Smooth muscle cell (in vitro differentiated cells): Measurements from ENCODE around the gene USP43. TPM values are rescaled to one million over a fixed set of nuclear protein-coding genes. Genes with fewer than 3 reads are reported as not detected.

Experiments used
- DNase-seq: peaks from one replicate; lab custom pipeline; 2025; ENCODE audit not compliant: unreplicated experiment; lab: John Stamatoyannopoulos, UW
- H2AFZ ChIP-seq: fragments of 200-600 bp; sonication (generic); 2 replicates; pipeline ENCODE4 v1.6.0; 2016; ENCODE audit warnings: antibody characterized with exemption, low read depth, mild to moderate bottlenecking
- H3F3A ChIP-seq: fragments of 200-600 bp; sonication (generic); 2 replicates; pipeline ENCODE4 v1.6.0; 2017; ENCODE audit warnings: antibody characterized with exemption, low read depth
- H3K27ac ChIP-seq: fragments of 200-600 bp; sonication (generic); 2 replicates; pipeline ENCODE4 v1.5.1; 2016; ENCODE audit warnings: low read depth, mild to moderate bottlenecking
- H3K27me3 ChIP-seq: fragments of 200-600 bp; sonication (generic); 2 replicates; pipeline ENCODE4 v1.6.1; 2016; ENCODE audit warnings: low read depth, mild to moderate bottlenecking
- H3K36me3 ChIP-seq: fragments of 200-600 bp; sonication (generic); 2 replicates; pipeline ENCODE4 v1.5.1; 2016; ENCODE audit warnings: low read depth
- H3K4me1 ChIP-seq: fragments of 200-600 bp; sonication (generic); 2 replicates; pipeline ENCODE4 v1.5.1; 2016; ENCODE audit warnings: low read depth
- H3K4me2 ChIP-seq: fragments of 200-600 bp; sonication (generic); 2 replicates; pipeline ENCODE4 v1.6.0; 2016; ENCODE audit warnings: mild to moderate bottlenecking
- H3K4me3 ChIP-seq: fragments of 200-600 bp; sonication (generic); 2 replicates; pipeline ENCODE4 v1.5.1; 2016; ENCODE audit warnings: mild to moderate bottlenecking
- H3K79me2 ChIP-seq: fragments of 200-600 bp; sonication (generic); 2 replicates; pipeline ENCODE4 v1.6.0; 2016; ENCODE audit warnings: low read depth, mild to moderate bottlenecking
- H3K9ac ChIP-seq: fragments of 200-600 bp; sonication (generic); 2 replicates; pipeline ENCODE4 v1.6.0; 2016; ENCODE audit warnings: low read depth
- H3K9me3 ChIP-seq: fragments of 200-600 bp; sonication (generic); replicated peaks from 2 replicates; pipeline ENCODE4 v1.5.1; 2016; ENCODE audit warnings: low read depth
- H4K20me1 ChIP-seq: fragments of 200-600 bp; sonication (generic); 2 replicates; pipeline ENCODE4 v1.6.0; 2016; ENCODE audit warnings: low read depth
- WGBS: methylation state at CpG from one replicate; pipeline ENCODE4 v1.1.7; 2016; ENCODE audit warnings: low lambda C conversion rate; 5-methylcytosine and 5-hydroxymethylcytosine counted together
- polyA plus RNA-seq: library from polyadenylated mRNA; unstranded; fragments of >200 nt; fragmentation: Nextera tagmentation; extraction: Ambion mirVana; gene quantifications from 2 replicates; pipeline ENCODE4 v1.2.1, GENCODE V29; 2016
- total RNA-seq: library from RNA; depleted of rRNA; stranded (reverse); fragments of >200 nt; gene quantifications from 2 replicates; pipeline ENCODE4 v1.2.3, GENCODE V29; 2014
- TF ChIP-seq, protein P1 (sequence below): fragments of 200-600 bp; sonication (generic); IDR thresholded peaks from 2 replicates; pipeline ENCODE4 v1.5.1; 2017; ENCODE audit warnings: borderline replicate concordance, mild to moderate bottlenecking, antibody characterized with exemption; ENCODE audit not compliant: insufficient read depth, poor library complexity, severe bottlenecking

Gene USP43
- total and polyA plus RNA-seq, 2 experiments from 2014 or later: 2.0 to 2.7 TPM

DNA sequence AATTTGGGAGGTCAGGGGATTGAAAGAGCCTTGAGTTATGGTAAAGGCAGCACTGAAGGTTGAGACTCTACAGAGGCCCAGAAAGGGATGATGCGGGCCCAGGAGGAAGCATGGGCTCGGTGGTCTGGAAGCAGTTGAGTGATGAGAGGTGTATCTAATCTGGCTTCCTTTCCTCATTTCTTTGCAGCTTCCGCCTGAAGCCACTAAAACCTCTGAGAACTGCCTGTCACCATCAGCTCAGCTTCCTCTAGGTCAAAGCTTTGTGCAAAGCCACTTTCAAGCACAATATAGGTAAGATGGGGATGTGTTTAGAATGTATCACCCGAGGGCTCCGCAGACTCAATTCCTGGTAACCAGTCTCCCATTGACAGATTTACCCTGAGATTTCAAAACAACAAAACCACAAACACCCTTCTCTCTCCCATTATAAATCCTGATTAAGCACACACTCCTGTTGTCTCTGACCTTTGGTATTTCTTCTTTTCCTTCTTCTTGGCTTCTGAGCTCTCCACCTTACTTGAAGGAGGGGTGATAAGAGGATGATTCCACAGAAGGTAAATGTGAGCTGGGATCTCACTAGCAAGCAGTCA, 21.2 kb downstream of the USP43 start:
- Histone ChIP-seq H3K9me3 (no peaks in the 10 kb centered on the region), H3K27me3 (no peaks in the 10 kb centered on the region), H3K36me3 (no peaks in the 10 kb centered on the region), H3K4me3 (no peak overlapping the region), H3K4me2 (no peak overlapping the region), H3K27ac (no peak overlapping the region), H3K79me2 (no peaks in the 10 kb centered on the region), H3K9ac (no peak overlapping the region), H3K4me1 (peaks cover 8% of the 10 kb centered on the region), H3F3A (no peaks in the 10 kb centered on the region), H4K20me1 (no peaks in the 10 kb centered on the region), H2AFZ (no peak overlapping the region)
- TF ChIP-seq, protein P1, sequence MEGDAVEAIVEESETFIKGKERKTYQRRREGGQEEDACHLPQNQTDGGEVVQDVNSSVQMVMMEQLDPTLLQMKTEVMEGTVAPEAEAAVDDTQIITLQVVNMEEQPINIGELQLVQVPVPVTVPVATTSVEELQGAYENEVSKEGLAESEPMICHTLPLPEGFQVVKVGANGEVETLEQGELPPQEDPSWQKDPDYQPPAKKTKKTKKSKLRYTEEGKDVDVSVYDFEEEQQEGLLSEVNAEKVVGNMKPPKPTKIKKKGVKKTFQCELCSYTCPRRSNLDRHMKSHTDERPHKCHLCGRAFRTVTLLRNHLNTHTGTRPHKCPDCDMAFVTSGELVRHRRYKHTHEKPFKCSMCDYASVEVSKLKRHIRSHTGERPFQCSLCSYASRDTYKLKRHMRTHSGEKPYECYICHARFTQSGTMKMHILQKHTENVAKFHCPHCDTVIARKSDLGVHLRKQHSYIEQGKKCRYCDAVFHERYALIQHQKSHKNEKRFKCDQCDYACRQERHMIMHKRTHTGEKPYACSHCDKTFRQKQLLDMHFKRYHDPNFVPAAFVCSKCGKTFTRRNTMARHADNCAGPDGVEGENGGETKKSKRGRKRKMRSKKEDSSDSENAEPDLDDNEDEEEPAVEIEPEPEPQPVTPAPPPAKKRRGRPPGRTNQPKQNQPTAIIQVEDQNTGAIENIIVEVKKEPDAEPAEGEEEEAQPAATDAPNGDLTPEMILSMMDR: no peak
- WGBS: 92% methylated on average over 5 of the region's 5 CpGs
- no peak for DNase-seq

DNA sequence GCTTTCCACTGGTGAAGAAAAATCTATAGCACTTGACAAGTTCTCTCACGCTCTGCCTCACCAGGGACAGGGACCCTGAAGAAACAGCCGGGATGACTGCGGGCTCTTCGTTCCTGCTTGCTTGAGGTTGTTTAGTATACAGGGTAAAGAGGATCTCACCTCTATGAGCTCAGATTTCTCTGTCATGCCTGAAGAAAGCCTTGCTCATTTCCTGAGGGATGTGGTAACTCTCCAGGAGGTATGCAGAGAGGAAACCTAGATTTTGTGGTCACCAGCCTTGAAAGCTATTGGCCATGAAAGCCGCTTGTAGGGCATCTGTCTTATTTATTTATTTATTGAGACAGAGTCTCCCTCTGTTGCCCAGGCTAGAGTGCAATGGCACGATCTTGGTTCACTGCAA, 23.2 kb downstream of the USP43 start:
- Histone ChIP-seq H3K79me2 (no peaks in the 10 kb centered on the region), H3K4me3 (no peak overlapping the region), H3K27ac (no peak overlapping the region), H4K20me1 (no peaks in the 10 kb centered on the region), H3K4me1 (peaks cover 11% of the 10 kb centered on the region), H3K36me3 (no peaks in the 10 kb centered on the region), H3K9me3 (no peaks in the 10 kb centered on the region), H2AFZ (no peak overlapping the region), H3K27me3 (no peaks in the 10 kb centered on the region), H3F3A (no peaks in the 10 kb centered on the region), H3K4me2 (no peak overlapping the region), H3K9ac (no peak overlapping the region)
- no peak for DNase-seq
- 65% methylated on average over 6 of the region's 6 CpGs for WGBS
- TF ChIP-seq, protein P1: no peak

DNA sequence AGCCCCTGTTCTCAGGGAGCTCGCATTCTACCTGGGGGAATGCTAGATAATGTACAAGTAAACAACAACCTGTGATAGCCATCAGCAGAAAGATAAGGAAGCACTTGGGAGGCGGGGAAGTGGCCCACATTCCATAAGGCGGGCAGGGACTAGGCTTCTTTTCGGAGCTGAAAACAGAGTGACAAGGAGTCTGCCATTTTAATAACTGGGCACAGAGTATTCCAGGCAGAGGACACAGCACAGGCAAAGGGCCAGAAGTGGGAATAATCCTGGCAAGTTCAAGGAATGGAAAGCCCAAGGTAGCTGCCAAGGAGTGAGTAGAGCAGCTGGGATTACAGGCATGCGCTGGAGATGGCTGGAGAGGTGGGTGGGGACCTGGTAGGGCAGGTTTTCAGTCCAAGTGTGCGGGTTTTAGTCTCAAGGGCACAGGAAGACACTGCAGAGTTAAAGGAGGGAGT, 24.3 kb downstream of the USP43 start:
- no peaks in the 10 kb centered on the region for H4K20me1 ChIP-seq
- H3K9ac ChIP-seq: no peak overlapping the region
- H3F3A ChIP-seq: no peaks in the 10 kb centered on the region
- H3K4me3 ChIP-seq: no peak overlapping the region
- H3K9me3 ChIP-seq: no peaks in the 10 kb centered on the region
- H3K4me1 ChIP-seq: peaks cover 11% of the 10 kb centered on the region
- TF ChIP-seq, protein P1: no peak
- no peaks in the 10 kb centered on the region for H3K36me3 ChIP-seq
- H2AFZ ChIP-seq: no peak overlapping the region
- H3K27ac ChIP-seq: no peak overlapping the region
- H3K4me2 ChIP-seq: no peak overlapping the region
- 57% methylated on average over 6 of the region's 6 CpGs for WGBS
- no peak for DNase-seq
- H3K79me2 ChIP-seq: no peaks in the 10 kb centered on the region
- H3K27me3 ChIP-seq: no peaks in the 10 kb centered on the region

DNA sequence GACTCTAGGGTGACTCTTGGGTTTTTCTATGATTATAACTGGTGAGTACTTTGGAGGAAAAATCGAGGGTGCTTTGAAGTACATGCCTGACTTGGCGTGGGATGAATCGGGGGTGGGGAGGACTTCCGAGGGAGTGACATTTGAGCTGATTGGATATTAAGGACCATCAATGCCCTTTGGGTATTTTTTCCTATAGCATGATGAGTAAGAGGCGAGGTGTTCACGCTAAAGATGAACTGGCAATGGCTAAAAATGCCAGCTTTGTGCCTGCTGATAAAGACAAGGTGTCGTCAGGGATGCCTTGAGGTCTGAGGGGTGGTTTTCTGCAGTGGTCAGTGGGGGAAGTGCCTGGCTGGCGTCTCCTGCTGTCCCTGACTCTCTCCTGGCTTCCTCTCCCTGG, 25.3 kb downstream of the USP43 start:
- no peak overlapping the region for H3K4me2 ChIP-seq
- H3K9me3 ChIP-seq: no peaks in the 10 kb centered on the region
- peaks cover 11% of the 10 kb centered on the region for H3K4me1 ChIP-seq
- H3K27ac ChIP-seq: no peak overlapping the region
- no peaks in the 10 kb centered on the region for H3K27me3 ChIP-seq
- no peak overlapping the region for H2AFZ ChIP-seq
- DNase-seq: no peak
- no peaks in the 10 kb centered on the region for H4K20me1 ChIP-seq
- 79% methylated on average over 8 of the region's 8 CpGs for WGBS
- TF ChIP-seq, protein P1: no peak
- H3K79me2 ChIP-seq: no peaks in the 10 kb centered on the region
- H3F3A ChIP-seq: no peaks in the 10 kb centered on the region
- H3K9ac ChIP-seq: no peak overlapping the region
- H3K4me3 ChIP-seq: no peak overlapping the region
- H3K36me3 ChIP-seq: no peaks in the 10 kb centered on the region
